Measurements from ENCODE around the gene MTHFR.

- no peak for TF ChIP-seq GATA2 (IDR thresholded peaks at IDR 0.05; ENCODE audit: low read depth, low read length)
- no peak for TF ChIP-seq GATA3 (IDR thresholded peaks at IDR 0.05; ENCODE audit: low read depth, low read length)
Measured at GRCh38 chr1:11790880-11791715, 14.7 kb downstream of the MTHFR start.
